ENCODE measurements around the gene SLC38A10.

Gene SLC38A10

GRCh38 chr17:81304196-81305015 lies 9.3 kb upstream of the SLC38A10 start:
- no peaks in the 10 kb centered on the region for H3K9me3 ChIP-seq (ENCODE audit: low read length)
- no peak overlapping the region for H3K4me3 ChIP-seq (ENCODE audit: low read length)
- peaks cover 9% of the 10 kb centered on the region for H3K4me1 ChIP-seq (ENCODE audit: insufficient read depth, low read length)
- no peak overlapping the region for H2AFZ ChIP-seq (ENCODE audit: low read depth, low read length)
- H3K36me3 ChIP-seq (ENCODE audit: insufficient read depth, low read length), result no peaks in the 10 kb centered on the region
- no peaks in the 10 kb centered on the region for H3K27me3 ChIP-seq (ENCODE audit: insufficient read depth, low read length)

GRCh38 chr17:81303385-81303784 lies 8.3 kb upstream of the SLC38A10 start:
- H2AFZ ChIP-seq (ENCODE audit: low read depth, low read length), result no peak overlapping the region
- H3K4me1 ChIP-seq (ENCODE audit: insufficient read depth, low read length), result peaks cover 4% of the 10 kb centered on the region
- H3K36me3 ChIP-seq (ENCODE audit: insufficient read depth, low read length), result no peaks in the 10 kb centered on the region
- no peak overlapping the region for H3K4me3 ChIP-seq (ENCODE audit: low read length)
- H3K27me3 ChIP-seq (ENCODE audit: insufficient read depth, low read length), result no peaks in the 10 kb centered on the region
- H3K9me3 ChIP-seq (ENCODE audit: low read length), result no peaks in the 10 kb centered on the region

- Histone ChIP-seq H3K4me3 (ENCODE audit: low read length) (no peak overlapping the region), H3K27me3 (ENCODE audit: insufficient read depth, low read length) (no peaks in the 10 kb centered on the region), H3K9me3 (ENCODE audit: low read length) (no peaks in the 10 kb centered on the region), H3K36me3 (ENCODE audit: insufficient read depth, low read length) (no peaks in the 10 kb centered on the region), H3K4me1 (ENCODE audit: insufficient read depth, low read length) (peaks cover 4% of the 10 kb centered on the region), H2AFZ (ENCODE audit: low read depth, low read length) (no peak overlapping the region)
Observed at GRCh38 chr17:81302861-81303333, 7.8 kb upstream of the SLC38A10 start.

GRCh38 chr17:81302324-81302723 lies 7.2 kb upstream of the SLC38A10 start:
- no peaks in the 10 kb centered on the region for H3K27me3 ChIP-seq (ENCODE audit: insufficient read depth, low read length)
- H3K36me3 ChIP-seq (ENCODE audit: insufficient read depth, low read length), result no peaks in the 10 kb centered on the region
- peaks cover 4% of the 10 kb centered on the region for H3K4me1 ChIP-seq (ENCODE audit: insufficient read depth, low read length)
- no peak overlapping the region for H3K4me3 ChIP-seq (ENCODE audit: low read length)
- H3K9me3 ChIP-seq (ENCODE audit: low read length), result no peaks in the 10 kb centered on the region
- H2AFZ ChIP-seq (ENCODE audit: low read depth, low read length), result no peak overlapping the region

- no peaks in the 10 kb centered on the region for H3K27me3 ChIP-seq (ENCODE audit: insufficient read depth, low read length)
- no peak overlapping the region for H3K4me3 ChIP-seq (ENCODE audit: low read length)
- H3K36me3 ChIP-seq (ENCODE audit: insufficient read depth, low read length), result no peaks in the 10 kb centered on the region
- H3K9me3 ChIP-seq (ENCODE audit: low read length), result no peaks in the 10 kb centered on the region
- H3K4me1 ChIP-seq (ENCODE audit: insufficient read depth, low read length), result peaks cover 3% of the 10 kb centered on the region
- H2AFZ ChIP-seq (ENCODE audit: low read depth, low read length), result no peak overlapping the region
Observed at GRCh38 chr17:81301195-81302144, 6.4 kb upstream of the SLC38A10 start.

- no peaks in the 10 kb centered on the region for H3K27me3 ChIP-seq (ENCODE audit: insufficient read depth, low read length)
- no peaks in the 10 kb centered on the region for H3K9me3 ChIP-seq (ENCODE audit: low read length)
- H3K4me3 ChIP-seq (ENCODE audit: low read length), result no peak overlapping the region
- H3K4me1 ChIP-seq (ENCODE audit: insufficient read depth, low read length), result peaks cover 4% of the 10 kb centered on the region
- no peak overlapping the region for H2AFZ ChIP-seq (ENCODE audit: low read depth, low read length)
- H3K36me3 ChIP-seq (ENCODE audit: insufficient read depth, low read length), result no peaks in the 10 kb centered on the region
Observed at GRCh38 chr17:81300586-81301155, 5.6 kb upstream of the SLC38A10 start.

GRCh38 chr17:81299846-81300585 lies 4.9 kb upstream of the SLC38A10 start:
- Histone ChIP-seq H3K36me3 (ENCODE audit: insufficient read depth, low read length) (no peaks in the 10 kb centered on the region), H2AFZ (ENCODE audit: low read depth, low read length) (no peak overlapping the region), H3K9me3 (ENCODE audit: low read length) (no peaks in the 10 kb centered on the region), H3K4me3 (ENCODE audit: low read length) (no peak overlapping the region), H3K27me3 (ENCODE audit: insufficient read depth, low read length) (no peaks in the 10 kb centered on the region), H3K4me1 (ENCODE audit: insufficient read depth, low read length) (peaks cover 6% of the 10 kb centered on the region)

- H3K9me3 ChIP-seq (ENCODE audit: low read length), result no peaks in the 10 kb centered on the region
- no peak overlapping the region for H2AFZ ChIP-seq (ENCODE audit: low read depth, low read length)
- no peaks in the 10 kb centered on the region for H3K27me3 ChIP-seq (ENCODE audit: insufficient read depth, low read length)
- H3K4me1 ChIP-seq (ENCODE audit: insufficient read depth, low read length), result peaks cover 9% of the 10 kb centered on the region
- H3K4me3 ChIP-seq (ENCODE audit: low read length), result no peak overlapping the region
- no peaks in the 10 kb centered on the region for H3K36me3 ChIP-seq (ENCODE audit: insufficient read depth, low read length)
Observed at GRCh38 chr17:81298991-81299738, 4.1 kb upstream of the SLC38A10 start.

- Histone ChIP-seq H3K4me1 (ENCODE audit: insufficient read depth, low read length) (peaks cover 10% of the 10 kb centered on the region), H2AFZ (ENCODE audit: low read depth, low read length) (no peak overlapping the region), H3K36me3 (ENCODE audit: insufficient read depth, low read length) (no peaks in the 10 kb centered on the region), H3K27me3 (ENCODE audit: insufficient read depth, low read length) (no peaks in the 10 kb centered on the region), H3K4me3 (ENCODE audit: low read length) (no peak overlapping the region), H3K9me3 (ENCODE audit: low read length) (no peaks in the 10 kb centered on the region)
Observed at GRCh38 chr17:81298325-81298990, 3.4 kb upstream of the SLC38A10 start.

- Histone ChIP-seq H2AFZ (ENCODE audit: low read depth, low read length) (peak overlapping the region; percentile 71), H3K27me3 (ENCODE audit: insufficient read depth, low read length) (no peaks in the 10 kb centered on the region)
Observed at GRCh38 chr17:81295676-81296381, 722 bp upstream of the SLC38A10 start.

GRCh38 chr17:81294512-81295030 lies 536 bp downstream of the SLC38A10 start:
- Histone ChIP-seq H3K9me3 (ENCODE audit: low read length) (no peaks in the 10 kb centered on the region), H3K4me3 (ENCODE audit: low read length) (peak overlapping the region; percentile 66), H2AFZ (ENCODE audit: low read depth, low read length) (peak overlapping the region; percentile 71), H3K36me3 (ENCODE audit: insufficient read depth, low read length) (peaks cover 3% of the 10 kb centered on the region), H3K27me3 (ENCODE audit: insufficient read depth, low read length) (no peaks in the 10 kb centered on the region), H3K4me1 (ENCODE audit: insufficient read depth, low read length) (peaks cover 10% of the 10 kb centered on the region)

More at GRCh38 chr17:81295676-81296381, 722 bp upstream of the SLC38A10 start:
- Histone ChIP-seq H3K36me3 (ENCODE audit: insufficient read depth, low read length) (no peaks in the 10 kb centered on the region), H3K9me3 (ENCODE audit: low read length) (no peaks in the 10 kb centered on the region), H3K4me3 (ENCODE audit: low read length) (peak overlapping the region; percentile 66), H3K4me1 (ENCODE audit: insufficient read depth, low read length) (peaks cover 10% of the 10 kb centered on the region)

Data from neuron (in vitro differentiated cells).